HepG2 (cell line): ENCODE data around the gene RAD51C. TPM values are rescaled to one million over a fixed set of nuclear protein-coding genes. Genes with fewer than 3 reads are reported as not detected.

Source experiments
- CHD4 ChIP-seq: fragments of 200-600 bp; sonication (generic); IDR thresholded peaks from 2 replicates; pipeline ENCODE4 v1.7.0; 2017; ENCODE audit warnings: mild to moderate bottlenecking, low read length, borderline replicate concordance
- DR1 ChIP-seq: sonication (generic); formaldehyde crosslinking; IDR thresholded peaks from 2 replicates; pipeline ENCODE4 v1.8.0; 2021; ENCODE audit warnings: mild to moderate bottlenecking, missing genetic modification reagents, inconsistent platforms
- HMG20B ChIP-seq: conservative IDR thresholded peaks from 2 replicates; pipeline ENCODE4 v1.6.1; 2016; ENCODE audit warnings: missing genetic modification reagents, missing compliant biosample characterization
- MED8 ChIP-seq: sonication (generic); formaldehyde crosslinking; IDR thresholded peaks from 2 replicates; pipeline ENCODE4 v1.8.1; 2023; ENCODE audit warnings: mild to moderate bottlenecking, missing genetic modification reagents; ENCODE audit not compliant: insufficient replicate concordance
- PHF5A ChIP-seq: IDR thresholded peaks from one replicate; pipeline ENCODE4 v1.6.1; 2018; ENCODE audit warnings: low read depth, missing genetic modification reagents; ENCODE audit not compliant: unreplicated experiment
- SALL2 ChIP-seq: sonication (generic); formaldehyde crosslinking; IDR thresholded peaks from 2 replicates; pipeline ENCODE4 v1.8.1; 2023; ENCODE audit warnings: mild to moderate bottlenecking, missing genetic modification reagents, inconsistent platforms
- SATB2 ChIP-seq: sonication (generic); formaldehyde crosslinking; IDR thresholded peaks from 2 replicates; pipeline ENCODE4 v1.5.0; 2020; ENCODE audit warnings: missing genetic modification reagents
- SCMH1 ChIP-seq: sonication (generic); formaldehyde crosslinking; IDR thresholded peaks from 2 replicates; pipeline ENCODE4 v1.9.0; 2021; ENCODE audit warnings: missing genetic modification reagents, mild to moderate bottlenecking, borderline replicate concordance
- ZC3H4 ChIP-seq: sonication (generic); formaldehyde crosslinking; IDR thresholded peaks from 2 replicates; pipeline ENCODE4 v1.4.0; 2020; ENCODE audit warnings: missing genetic modification reagents, borderline replicate concordance
- ZKSCAN5 ChIP-seq: sonication (generic); formaldehyde crosslinking; IDR thresholded peaks from 2 replicates; pipeline ENCODE4 v1.5.1; 2020; ENCODE audit warnings: mild to moderate bottlenecking, missing genetic modification reagents
- ZNF136 ChIP-seq: sonication (generic); formaldehyde crosslinking; IDR thresholded peaks from 2 replicates; pipeline ENCODE4 v1.8.1; 2022; ENCODE audit warnings: low read depth, mild to moderate bottlenecking, moderate library complexity, missing genetic modification reagents
- ZNF234 ChIP-seq: sonication (generic); formaldehyde crosslinking; conservative IDR thresholded peaks from 2 replicates; pipeline ENCODE4 v1.5.1; 2020; ENCODE audit warnings: mild to moderate bottlenecking, missing genetic modification reagents
- ZNF746 ChIP-seq: sonication (generic); formaldehyde crosslinking; IDR thresholded peaks from 2 replicates; pipeline ENCODE4 v1.8.0; 2022; ENCODE audit warnings: mild to moderate bottlenecking, missing genetic modification reagents
- polyA plus RNA-seq, 8 experiments: library from polyadenylated mRNA; depleted of rRNA in 3 of 8; stranded (reverse) in 7 of 8; unstranded in 1 of 8; fragments of >200 nt; fragmentation: Illumina TruSeq in 4 of 8; extraction: Trizol in 4 of 8; gene quantifications; 2 replicates each; pipeline versions ENCODE4 v1.2.1 to v1.2.3, GENCODE V29; 2011 to 2016; ENCODE audit warnings: low read depth in 4 of 8, missing spikeins in 1 of 8, mixed read lengths in 1 of 8; ENCODE audit not compliant: insufficient read depth in 1 of 8
- total RNA-seq, 5 experiments: library from RNA; depleted of rRNA; stranded (reverse); fragments of >200 nt; fragmentation: Illumina TruSeq; extraction: Trizol; gene quantifications; 2 replicates each; pipeline ENCODE4 v1.2.3, GENCODE V29; 2016; ENCODE audit warnings: low read depth in 1 of 5
- TF ChIP-seq, protein P1 (sequence below): sonication (generic); formaldehyde crosslinking; IDR thresholded peaks from 2 replicates; pipeline ENCODE4 v1.4.0; 2020; ENCODE audit warnings: missing genetic modification reagents
- TF ChIP-seq, protein P2 (sequence below): sonication (generic); formaldehyde crosslinking; IDR thresholded peaks from 2 replicates; pipeline ENCODE4 v1.5.1; 2020; ENCODE audit warnings: missing genetic modification reagents, mild to moderate bottlenecking, borderline replicate concordance
- TF ChIP-seq, protein P3 (sequence below): sonication (generic); formaldehyde crosslinking; IDR thresholded peaks from 2 replicates; pipeline ENCODE4 v1.8.0; 2022; ENCODE audit warnings: missing genetic modification reagents, low read depth, mild to moderate bottlenecking, borderline replicate concordance
- TF ChIP-seq, protein P4 (sequence below): sonication (generic); formaldehyde crosslinking; IDR thresholded peaks from 2 replicates; pipeline ENCODE4 v1.4.0; 2020; ENCODE audit warnings: missing genetic modification reagents, mild to moderate bottlenecking, borderline replicate concordance
- TF ChIP-seq, protein P5 (sequence below): sonication (generic); formaldehyde crosslinking; IDR thresholded peaks from 2 replicates; pipeline ENCODE4 v1.5.1; 2020; ENCODE audit warnings: missing genetic modification reagents, mild to moderate bottlenecking, borderline replicate concordance

RAD51C gene
- total and polyA plus RNA-seq, 2 of the 13 experiments (the other 11 are each of a cell fraction or from before 2014, with no cell fraction given), result 38.5 to 106 TPM

DNA sequence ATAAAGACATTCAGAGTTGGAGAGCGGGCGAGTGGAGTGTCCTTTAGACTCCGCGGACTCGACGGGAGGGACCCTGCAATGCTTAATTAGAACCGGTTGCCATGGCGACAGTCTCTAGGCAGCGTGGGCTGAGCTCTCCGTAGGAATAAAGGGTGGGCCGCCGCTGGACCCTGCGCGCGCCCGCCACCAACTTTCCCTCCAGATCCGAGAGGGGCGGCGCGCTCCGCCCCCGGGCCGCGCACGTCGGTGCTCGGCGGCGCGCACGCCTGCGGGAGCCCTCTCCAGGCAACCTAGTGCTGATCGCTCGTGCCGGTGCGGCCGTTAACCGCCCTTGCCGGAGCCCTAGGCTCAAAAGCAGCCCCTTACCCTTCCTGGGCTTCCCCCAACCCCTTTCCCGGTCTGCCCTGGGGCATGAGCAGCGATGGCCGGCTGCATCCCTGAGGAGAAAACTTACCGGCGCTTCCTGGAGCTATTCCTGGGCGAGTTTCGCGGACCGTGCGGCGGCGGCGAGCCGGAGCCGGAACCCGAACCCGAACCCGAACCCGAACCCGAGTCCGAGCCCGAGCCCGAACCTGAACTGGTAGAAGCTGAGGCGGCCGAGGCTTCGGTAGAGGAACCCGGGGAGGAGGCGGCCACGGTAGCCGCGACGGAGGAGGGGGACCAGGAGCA, 63.3 kb downstream of the RAD51C start, which contains the start of gene PPM1E (continued):
- TF ChIP-seq, protein P1, sequence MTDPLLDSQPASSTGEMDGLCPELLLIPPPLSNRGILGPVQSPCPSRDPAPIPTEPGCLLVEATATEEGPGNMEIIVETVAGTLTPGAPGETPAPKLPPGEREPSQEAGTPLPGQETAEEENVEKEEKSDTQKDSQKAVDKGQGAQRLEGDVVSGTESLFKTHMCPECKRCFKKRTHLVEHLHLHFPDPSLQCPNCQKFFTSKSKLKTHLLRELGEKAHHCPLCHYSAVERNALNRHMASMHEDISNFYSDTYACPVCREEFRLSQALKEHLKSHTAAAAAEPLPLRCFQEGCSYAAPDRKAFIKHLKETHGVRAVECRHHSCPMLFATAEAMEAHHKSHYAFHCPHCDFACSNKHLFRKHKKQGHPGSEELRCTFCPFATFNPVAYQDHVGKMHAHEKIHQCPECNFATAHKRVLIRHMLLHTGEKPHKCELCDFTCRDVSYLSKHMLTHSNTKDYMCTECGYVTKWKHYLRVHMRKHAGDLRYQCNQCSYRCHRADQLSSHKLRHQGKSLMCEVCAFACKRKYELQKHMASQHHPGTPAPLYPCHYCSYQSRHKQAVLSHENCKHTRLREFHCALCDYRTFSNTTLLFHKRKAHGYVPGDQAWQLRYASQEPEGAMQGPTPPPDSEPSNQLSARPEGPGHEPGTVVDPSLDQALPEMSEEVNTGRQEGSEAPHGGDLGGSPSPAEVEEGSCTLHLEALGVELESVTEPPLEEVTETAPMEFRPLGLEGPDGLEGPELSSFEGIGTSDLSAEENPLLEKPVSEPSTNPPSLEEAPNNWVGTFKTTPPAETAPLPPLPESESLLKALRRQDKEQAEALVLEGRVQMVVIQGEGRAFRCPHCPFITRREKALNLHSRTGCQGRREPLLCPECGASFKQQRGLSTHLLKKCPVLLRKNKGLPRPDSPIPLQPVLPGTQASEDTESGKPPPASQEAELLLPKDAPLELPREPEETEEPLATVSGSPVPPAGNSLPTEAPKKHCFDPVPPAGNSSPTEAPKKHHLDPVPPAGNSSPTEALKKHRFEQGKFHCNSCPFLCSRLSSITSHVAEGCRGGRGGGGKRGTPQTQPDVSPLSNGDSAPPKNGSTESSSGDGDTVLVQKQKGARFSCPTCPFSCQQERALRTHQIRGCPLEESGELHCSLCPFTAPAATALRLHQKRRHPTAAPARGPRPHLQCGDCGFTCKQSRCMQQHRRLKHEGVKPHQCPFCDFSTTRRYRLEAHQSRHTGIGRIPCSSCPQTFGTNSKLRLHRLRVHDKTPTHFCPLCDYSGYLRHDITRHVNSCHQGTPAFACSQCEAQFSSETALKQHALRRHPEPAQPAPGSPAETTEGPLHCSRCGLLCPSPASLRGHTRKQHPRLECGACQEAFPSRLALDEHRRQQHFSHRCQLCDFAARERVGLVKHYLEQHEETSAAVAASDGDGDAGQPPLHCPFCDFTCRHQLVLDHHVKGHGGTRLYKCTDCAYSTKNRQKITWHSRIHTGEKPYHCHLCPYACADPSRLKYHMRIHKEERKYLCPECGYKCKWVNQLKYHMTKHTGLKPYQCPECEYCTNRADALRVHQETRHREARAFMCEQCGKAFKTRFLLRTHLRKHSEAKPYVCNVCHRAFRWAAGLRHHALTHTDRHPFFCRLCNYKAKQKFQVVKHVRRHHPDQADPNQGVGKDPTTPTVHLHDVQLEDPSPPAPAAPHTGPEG (CRISPR knock-in tag), result no peak
- no peak for TF ChIP-seq ZNF746 (CRISPR knock-in tag)
- no peak for TF ChIP-seq PHF5A (CRISPR knock-in tag)
- no peak for TF ChIP-seq SCMH1 (CRISPR knock-in tag)
- peak; percentile 35 for TF ChIP-seq MED8 (CRISPR knock-in tag)
- TF ChIP-seq SALL2 (CRISPR knock-in tag), result no peak
- no peak for TF ChIP-seq HMG20B
- TF ChIP-seq SATB2 (CRISPR knock-in tag), result no peak
- TF ChIP-seq ZNF234 (CRISPR knock-in tag), result no peak
- TF ChIP-seq DR1, result no peak
- TF ChIP-seq, protein P2, sequence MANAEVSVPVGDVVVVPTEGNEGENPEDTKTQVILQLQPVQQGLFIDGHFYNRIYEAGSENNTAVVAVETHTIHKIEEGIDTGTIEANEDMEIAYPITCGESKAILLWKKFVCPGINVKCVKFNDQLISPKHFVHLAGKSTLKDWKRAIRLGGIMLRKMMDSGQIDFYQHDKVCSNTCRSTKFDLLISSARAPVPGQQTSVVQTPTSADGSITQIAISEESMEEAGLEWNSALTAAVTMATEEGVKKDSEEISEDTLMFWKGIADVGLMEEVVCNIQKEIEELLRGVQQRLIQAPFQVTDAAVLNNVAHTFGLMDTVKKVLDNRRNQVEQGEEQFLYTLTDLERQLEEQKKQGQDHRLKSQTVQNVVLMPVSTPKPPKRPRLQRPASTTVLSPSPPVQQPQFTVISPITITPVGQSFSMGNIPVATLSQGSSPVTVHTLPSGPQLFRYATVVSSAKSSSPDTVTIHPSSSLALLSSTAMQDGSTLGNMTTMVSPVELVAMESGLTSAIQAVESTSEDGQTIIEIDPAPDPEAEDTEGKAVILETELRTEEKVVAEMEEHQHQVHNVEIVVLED (CRISPR knock-in tag), result peak; percentile 88
- TF ChIP-seq, protein P3, sequence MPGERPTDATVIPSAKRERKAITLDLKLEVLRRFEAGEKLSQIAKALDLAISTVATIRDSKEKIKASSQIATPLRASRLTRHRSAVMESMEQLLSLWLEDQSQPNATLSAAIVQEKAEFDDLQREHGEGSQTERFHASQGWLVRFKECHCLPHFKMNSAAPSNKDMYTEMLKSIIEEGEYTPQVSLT (CRISPR knock-in tag), result no peak
- TF ChIP-seq, protein P4, sequence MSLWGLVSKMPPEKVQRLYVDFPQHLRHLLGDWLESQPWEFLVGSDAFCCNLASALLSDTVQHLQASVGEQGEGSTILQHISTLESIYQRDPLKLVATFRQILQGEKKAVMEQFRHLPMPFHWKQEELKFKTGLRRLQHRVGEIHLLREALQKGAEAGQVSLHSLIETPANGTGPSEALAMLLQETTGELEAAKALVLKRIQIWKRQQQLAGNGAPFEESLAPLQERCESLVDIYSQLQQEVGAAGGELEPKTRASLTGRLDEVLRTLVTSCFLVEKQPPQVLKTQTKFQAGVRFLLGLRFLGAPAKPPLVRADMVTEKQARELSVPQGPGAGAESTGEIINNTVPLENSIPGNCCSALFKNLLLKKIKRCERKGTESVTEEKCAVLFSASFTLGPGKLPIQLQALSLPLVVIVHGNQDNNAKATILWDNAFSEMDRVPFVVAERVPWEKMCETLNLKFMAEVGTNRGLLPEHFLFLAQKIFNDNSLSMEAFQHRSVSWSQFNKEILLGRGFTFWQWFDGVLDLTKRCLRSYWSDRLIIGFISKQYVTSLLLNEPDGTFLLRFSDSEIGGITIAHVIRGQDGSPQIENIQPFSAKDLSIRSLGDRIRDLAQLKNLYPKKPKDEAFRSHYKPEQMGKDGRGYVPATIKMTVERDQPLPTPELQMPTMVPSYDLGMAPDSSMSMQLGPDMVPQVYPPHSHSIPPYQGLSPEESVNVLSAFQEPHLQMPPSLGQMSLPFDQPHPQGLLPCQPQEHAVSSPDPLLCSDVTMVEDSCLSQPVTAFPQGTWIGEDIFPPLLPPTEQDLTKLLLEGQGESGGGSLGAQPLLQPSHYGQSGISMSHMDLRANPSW (CRISPR knock-in tag), result no peak
- TF ChIP-seq ZC3H4 (CRISPR knock-in tag), result no peak
- TF ChIP-seq, protein P5, sequence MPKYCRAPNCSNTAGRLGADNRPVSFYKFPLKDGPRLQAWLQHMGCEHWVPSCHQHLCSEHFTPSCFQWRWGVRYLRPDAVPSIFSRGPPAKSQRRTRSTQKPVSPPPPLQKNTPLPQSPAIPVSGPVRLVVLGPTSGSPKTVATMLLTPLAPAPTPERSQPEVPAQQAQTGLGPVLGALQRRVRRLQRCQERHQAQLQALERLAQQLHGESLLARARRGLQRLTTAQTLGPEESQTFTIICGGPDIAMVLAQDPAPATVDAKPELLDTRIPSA, result no peak
- TF ChIP-seq ZNF136 (CRISPR knock-in tag), result no peak
- TF ChIP-seq ZKSCAN5 (CRISPR knock-in tag), result no peak
- TF ChIP-seq CHD4, result no peak
